GM12878 (cell line): Measurements from ENCODE around the gene VPREB1. TPM values are rescaled to one million over a fixed set of nuclear protein-coding genes. Genes with fewer than 3 reads are reported as not detected.

Source experiments
- ATAC-seq: fragments of 200-7000 bp; cut with Tn5 transposase; 3 replicates; pipeline ENCODE4 v1.9.1; 2020; ENCODE audit warnings: mild to moderate bottlenecking, moderate library complexity
- BruUV-seq: library from RNA; stranded (reverse); fragments of 400-500 nt; replicated peaks from 2 replicates; lab custom pipeline; 2021; lab: Mats Ljungman, UMichigan
- CTCF ChIA-PET: fragments of 300-600 bp; sonication (Branson Sonifier 250); formaldehyde crosslinking; extraction: SDS; loops from one replicate; lab custom pipeline; 2021; ENCODE audit warnings: inconsistent platforms; lab: Yijun Ruan, JAX
- POLR2A ChIA-PET: fragments of 350-600 bp; formaldehyde crosslinking; extraction: SDS; loops from one replicate; lab custom pipeline; 2021; ENCODE audit warnings: inconsistent platforms; lab: Charles Lee
- RAD21 ChIA-PET: fragments of 300-600 bp; sonication (Branson Sonifier 250); formaldehyde crosslinking; loops from one replicate; lab custom pipeline; 2023; ENCODE audit warnings: antibody characterized with exemption; ENCODE audit not compliant: unreplicated experiment; lab: Charles Lee
- SMC1A ChIA-PET: fragments of 300-600 bp; sonication (Branson Sonifier 250); formaldehyde crosslinking; loops from one replicate; lab custom pipeline; 2023; ENCODE audit not compliant: unreplicated experiment, uncharacterized antibody; lab: Charles Lee
- DNase-seq: peaks from one replicate; pipeline ENCODE4 v3.0.0-alpha.2; 2011; ENCODE audit warnings: low read depth, low spot score
- FAIRE-seq: peaks from 3 replicates; lab custom pipeline; 2011; peaks lifted over from hg19 to GRCh38; lab: Jason Lieb, UNC
- H2AFZ ChIP-seq: 2 replicates; pipeline ENCODE4 v1.6.0; 2011; ENCODE audit warnings: low read depth, low read length, control low read depth; ENCODE audit not compliant: control insufficient read depth
- H3K27ac ChIP-seq: 2 replicates; pipeline ENCODE4 v1.5.1; 2011; ENCODE audit warnings: control low read depth; ENCODE audit not compliant: control insufficient read depth, insufficient read depth
- H3K27me3 ChIP-seq, 2 experiments: replicated peaks in 1 of 2; 2 replicates each; pipeline versions ENCODE4 v1.6.0 to v1.6.1; 2011; ENCODE audit warnings: low read length in 1 of 2; ENCODE audit not compliant: control insufficient read depth in 2 of 2, insufficient read depth in 2 of 2
- H3K36me3 ChIP-seq, 2 experiments: 2 replicates each; pipeline ENCODE4 v1.5.1; 2011; ENCODE audit warnings: low read length in 1 of 2; ENCODE audit not compliant: control insufficient read depth in 2 of 2, insufficient read depth in 2 of 2
- H3K4me1 ChIP-seq: 2 replicates; pipeline ENCODE4 v1.6.1; 2011; ENCODE audit warnings: mild to moderate bottlenecking, low read length, moderate library complexity, mixed read lengths; ENCODE audit not compliant: control insufficient read depth, insufficient read depth
- H3K4me2 ChIP-seq: 2 replicates; pipeline ENCODE4 v1.6.0; 2011; ENCODE audit warnings: control low read depth; ENCODE audit not compliant: control insufficient read depth, insufficient read depth
- H3K4me3 ChIP-seq: fragments of 200-600 bp; sonication (generic); 2 replicates; pipeline ENCODE4 v1.5.1; 2016
- H3K79me2 ChIP-seq: 2 replicates; pipeline ENCODE4 v1.6.0; 2011; ENCODE audit warnings: low read length; ENCODE audit not compliant: control insufficient read depth, insufficient read depth
- H3K9ac ChIP-seq: 2 replicates; pipeline ENCODE4 v1.8.0; 2011; ENCODE audit warnings: low read length, control low read depth, mixed read lengths; ENCODE audit not compliant: control insufficient read depth, insufficient read depth
- H3K9me3 ChIP-seq: replicated peaks from 3 replicates; pipeline ENCODE4 v1.5.1; 2011; ENCODE audit warnings: mild to moderate bottlenecking, low read length; ENCODE audit not compliant: control insufficient read depth, insufficient read depth
- H4K20me1 ChIP-seq: 2 replicates; pipeline ENCODE4 v1.6.0; 2011; ENCODE audit not compliant: control insufficient read depth, insufficient read depth
- CREB1 ChIP-seq: IDR thresholded peaks from 2 replicates; pipeline ENCODE4 v1.6.1; 2012; ENCODE audit warnings: low read depth, mild to moderate bottlenecking, inconsistent platforms
- RCOR1 ChIP-seq: conservative IDR thresholded peaks from 2 replicates; pipeline ENCODE4 v1.6.1; 2012; ENCODE audit warnings: low read depth, low read length, improper control_type of control experiment
- TAF1 ChIP-seq: IDR thresholded peaks from 2 replicates; pipeline ENCODE4 v1.6.1; 2011; ENCODE audit warnings: mild to moderate bottlenecking, low read depth, low read length, borderline replicate concordance
- TARDBP ChIP-seq: IDR thresholded peaks from 2 replicates; pipeline ENCODE4 v1.6.1; 2016; ENCODE audit warnings: borderline replicate concordance
- ZSCAN29 ChIP-seq: fragments of 450-650 bp; IDR thresholded peaks from 2 replicates; pipeline ENCODE4 v1.6.1; 2017; ENCODE audit warnings: mild to moderate bottlenecking, moderate library complexity
- WGBS: methylation state at CpG from one replicate; pipeline ENCODE4 v1.1.6; 2016; ENCODE audit warnings: low lambda C conversion rate; ENCODE audit not compliant: insufficient replicate concordance, insufficient coverage; ENCODE audit errors: missing lambda C conversion rate; 5-methylcytosine and 5-hydroxymethylcytosine counted together
- in situ Hi-C: fragments of 300-500 bp; cut with MboI; formaldehyde crosslinking; loops from 9 replicates; pipeline ENCODE4 v1.14.3; 2018; ENCODE audit warnings: mixed read lengths
- intact Hi-C: fragments of 100-400 bp; cut with micrococcal nuclease; formaldehyde crosslinking; loops from one replicate; pipeline ENCODE4 v1.14.2; 2022; ENCODE audit not compliant: unreplicated experiment
- polyA plus RNA-seq, 11 experiments: library from polyadenylated mRNA; depleted of rRNA in 4 of 11; unstranded in 6 of 11; stranded (reverse) in 5 of 11; fragments of >200 nt; fragmentation: Nextera tagmentation in 4 of 11; fragmentation: Illumina TruSeq in 1 of 11; extraction: Ambion mirVana in 4 of 11; extraction: Trizol in 1 of 11; gene quantifications; 1 replicate in 1 of 11; 2 replicates in 10 of 11; pipeline versions ENCODE4 v1.2.1 to v1.2.3, GENCODE V29; 2011 to 2016; ENCODE audit warnings: inconsistent platforms in 2 of 11, missing spikeins in 2 of 11, low read depth in 1 of 11
- total RNA-seq, 4 experiments: library from RNA; depleted of rRNA in 3 of 4; stranded (reverse); fragments of >200 nt in 3 of 4; fragmentation: Illumina TruSeq in 1 of 4; extraction: Trizol in 1 of 4; gene quantifications; 2 replicates each; pipeline versions ENCODE4 v1.2.1 to v1.2.3, GENCODE V29; 2013 to 2021
- TF ChIP-seq, protein P1 (sequence below): IDR thresholded peaks from 2 replicates; pipeline ENCODE4 v1.6.1; 2012; ENCODE audit warnings: low read length, inconsistent platforms
- TF ChIP-seq, protein P2 (sequence below): fragments of 450-650 bp; formaldehyde crosslinking; IDR thresholded peaks from 2 replicates; pipeline ENCODE4 v1.5.0; 2022; ENCODE audit warnings: mild to moderate bottlenecking, missing genetic modification characterization

Gene VPREB1
- total and polyA plus RNA-seq, 10 of the 15 experiments (the other 5 are each of a cell fraction or from before 2014, with no cell fraction given) = not detected

GRCh38 chr22:22226448-22227187, 18.0 kb upstream of the VPREB1 start (continued):
- TF ChIP-seq, protein P1, sequence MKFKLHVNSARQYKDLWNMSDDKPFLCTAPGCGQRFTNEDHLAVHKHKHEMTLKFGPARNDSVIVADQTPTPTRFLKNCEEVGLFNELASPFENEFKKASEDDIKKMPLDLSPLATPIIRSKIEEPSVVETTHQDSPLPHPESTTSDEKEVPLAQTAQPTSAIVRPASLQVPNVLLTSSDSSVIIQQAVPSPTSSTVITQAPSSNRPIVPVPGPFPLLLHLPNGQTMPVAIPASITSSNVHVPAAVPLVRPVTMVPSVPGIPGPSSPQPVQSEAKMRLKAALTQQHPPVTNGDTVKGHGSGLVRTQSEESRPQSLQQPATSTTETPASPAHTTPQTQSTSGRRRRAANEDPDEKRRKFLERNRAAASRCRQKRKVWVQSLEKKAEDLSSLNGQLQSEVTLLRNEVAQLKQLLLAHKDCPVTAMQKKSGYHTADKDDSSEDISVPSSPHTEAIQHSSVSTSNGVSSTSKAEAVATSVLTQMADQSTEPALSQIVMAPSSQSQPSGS = no peak
- TF ChIP-seq ZSCAN29 (no peak), CREB1 (no peak), TARDBP (no peak)

DNA sequence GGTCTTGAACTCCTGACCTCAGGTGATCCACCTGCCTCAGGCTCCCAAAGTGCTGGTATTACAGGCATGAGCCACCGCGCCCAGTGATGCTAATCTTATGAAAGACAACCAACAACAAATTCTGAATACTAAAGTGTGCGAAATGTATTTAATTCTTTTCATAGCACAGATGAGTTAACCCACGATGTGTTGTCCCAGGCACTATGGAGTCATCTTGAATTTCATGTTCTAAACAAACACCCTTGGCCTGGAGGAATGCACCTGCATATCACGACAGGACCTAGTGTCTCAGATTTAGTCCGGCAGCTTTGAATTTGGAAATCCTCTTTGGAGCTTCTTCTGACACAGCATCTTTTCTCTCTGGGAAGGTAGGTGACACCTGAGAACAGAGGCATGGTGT, 16.2 kb upstream of the VPREB1 start:
- FAIRE-seq (no peak), DNase-seq (no peak), ATAC-seq (no peak)
- BruUV-seq = no TSS peak
- Histone ChIP-seq H3K4me2 (no peak overlapping the region), H3K27ac (no peak overlapping the region), H3K9ac (no peak overlapping the region), H3K79me2 (no peaks in the 10 kb centered on the region), H3K4me1 (no peaks in the 10 kb centered on the region), H3K27me3 (no peaks in the 10 kb centered on the region), H3K9me3 (no peaks in the 10 kb centered on the region), H3K4me3 (no peak overlapping the region), H3K36me3 (no peaks in the 10 kb centered on the region), H4K20me1 (no peaks in the 10 kb centered on the region), H2AFZ (no peak overlapping the region)
- CTCF ChIA-PET = interaction anchor here (0.6 kb wide), 1 partner anchor 1412 kb away, joined by 3 read pairs; no protein-coding TSS in a partner anchor
- intact Hi-C loops = no loop called here
- in situ Hi-C loops = no loop called here
- POLR2A ChIA-PET = no interaction called here
- WGBS = 74% methylated on average over 6 of the region's 6 CpGs
- SMC1A ChIA-PET = no interaction called here
- RAD21 ChIA-PET = no interaction called here
- no peak for TF ChIP-seq RCOR1
- TF ChIP-seq, protein P2, sequence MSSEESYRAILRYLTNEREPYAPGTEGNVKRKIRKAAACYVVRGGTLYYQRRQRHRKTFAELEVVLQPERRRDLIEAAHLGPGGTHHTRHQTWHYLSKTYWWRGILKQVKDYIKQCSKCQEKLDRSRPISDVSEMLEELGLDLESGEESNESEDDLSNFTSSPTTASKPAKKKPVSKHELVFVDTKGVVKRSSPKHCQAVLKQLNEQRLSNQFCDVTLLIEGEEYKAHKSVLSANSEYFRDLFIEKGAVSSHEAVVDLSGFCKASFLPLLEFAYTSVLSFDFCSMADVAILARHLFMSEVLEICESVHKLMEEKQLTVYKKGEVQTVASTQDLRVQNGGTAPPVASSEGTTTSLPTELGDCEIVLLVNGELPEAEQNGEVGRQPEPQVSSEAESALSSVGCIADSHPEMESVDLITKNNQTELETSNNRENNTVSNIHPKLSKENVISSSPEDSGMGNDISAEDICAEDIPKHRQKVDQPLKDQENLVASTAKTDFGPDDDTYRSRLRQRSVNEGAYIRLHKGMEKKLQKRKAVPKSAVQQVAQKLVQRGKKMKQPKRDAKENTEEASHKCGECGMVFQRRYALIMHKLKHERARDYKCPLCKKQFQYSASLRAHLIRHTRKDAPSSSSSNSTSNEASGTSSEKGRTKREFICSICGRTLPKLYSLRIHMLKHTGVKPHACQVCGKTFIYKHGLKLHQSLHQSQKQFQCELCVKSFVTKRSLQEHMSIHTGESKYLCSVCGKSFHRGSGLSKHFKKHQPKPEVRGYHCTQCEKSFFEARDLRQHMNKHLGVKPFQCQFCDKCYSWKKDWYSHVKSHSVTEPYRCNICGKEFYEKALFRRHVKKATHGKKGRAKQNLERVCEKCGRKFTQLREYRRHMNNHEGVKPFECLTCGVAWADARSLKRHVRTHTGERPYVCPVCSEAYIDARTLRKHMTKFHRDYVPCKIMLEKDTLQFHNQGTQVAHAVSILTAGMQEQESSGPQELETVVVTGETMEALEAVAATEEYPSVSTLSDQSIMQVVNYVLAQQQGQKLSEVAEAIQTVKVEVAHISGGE (CRISPR knock-in tag) = no peak
- TF ChIP-seq TAF1 = no peak
- TF ChIP-seq, protein P1 = no peak
